Osteocyte (in vitro differentiated cells): Measurements from ENCODE around the gene AWAT1. TPM values are rescaled to one million over a fixed set of nuclear protein-coding genes. Genes with fewer than 3 reads are reported as not detected.

Experiments used
- DNase-seq: peaks from one replicate; pipeline ENCODE4 v3.0.0; 2021; ENCODE audit warnings: mixed read lengths; ENCODE audit not compliant: unreplicated experiment; ENCODE audit errors: extremely low spot score
- H3K27ac Mint-ChIP-seq: one replicate; pipeline ENCODE4 v1.8.0; 2021; ENCODE audit warnings: mild to moderate bottlenecking, mixed read lengths; ENCODE audit not compliant: unreplicated experiment
- H3K27me3 Mint-ChIP-seq: one replicate; pipeline ENCODE4 v1.8.0; 2021; ENCODE audit warnings: mixed read lengths; ENCODE audit not compliant: unreplicated experiment
- H3K36me3 Mint-ChIP-seq: one replicate; pipeline ENCODE4 v1.8.0; 2021; ENCODE audit warnings: mixed read lengths; ENCODE audit not compliant: unreplicated experiment
- H3K4me1 Mint-ChIP-seq: one replicate; pipeline ENCODE4 v1.8.0; 2021; ENCODE audit warnings: mixed read lengths; ENCODE audit not compliant: unreplicated experiment
- H3K4me3 Mint-ChIP-seq: one replicate; pipeline ENCODE4 v1.8.0; 2021; ENCODE audit warnings: mild to moderate bottlenecking, moderate library complexity, mixed read lengths; ENCODE audit not compliant: unreplicated experiment
- H3K9me3 Mint-ChIP-seq: one replicate; pipeline ENCODE4 v1.8.0; 2021; ENCODE audit warnings: mixed read lengths; ENCODE audit not compliant: unreplicated experiment
- CTCF ChIP-seq: fragments of 200-600 bp; sonication (generic); IDR thresholded peaks from 2 replicates; pipeline ENCODE4 v1.5.0; 2021; ENCODE audit warnings: antibody characterized with exemption, mild to moderate bottlenecking, moderate library complexity
- total RNA-seq: library from RNA; stranded (reverse); gene quantifications from 2 replicates; pipeline ENCODE4 v1.2.1, GENCODE V29; 2021

The AWAT1 gene
- total RNA-seq, 1 donor from 2014 or later = not detected

DNA sequence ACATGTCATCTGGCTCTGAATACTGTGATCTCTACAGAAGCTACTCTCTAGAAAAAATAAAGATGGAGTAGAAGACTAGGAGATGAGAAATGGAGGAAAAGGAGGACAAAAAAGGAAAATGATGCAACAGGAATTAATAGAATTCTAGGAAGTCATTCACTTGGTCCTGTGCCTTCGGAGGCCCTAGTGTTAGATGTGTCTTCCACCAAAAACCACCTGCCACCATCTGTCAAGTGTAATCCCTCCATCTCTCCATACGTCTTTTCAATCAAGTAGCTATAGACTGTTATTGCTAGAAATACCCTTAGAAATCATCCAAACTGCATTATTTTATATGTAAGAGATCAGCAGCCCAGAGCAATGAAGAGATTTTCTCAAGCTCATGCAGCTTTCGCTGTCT lies 44.6 kb downstream of the AWAT1 start:
- TF ChIP-seq CTCF = no peak
- H3K4me3 Mint-ChIP-seq = no peak overlapping the region
- H3K9me3 Mint-ChIP-seq = peaks cover 6% of the 10 kb centered on the region
- H3K27me3 Mint-ChIP-seq = no peaks in the 10 kb centered on the region
- H3K27ac Mint-ChIP-seq = no peak overlapping the region
- peaks cover 1% of the 10 kb centered on the region for H3K36me3 Mint-ChIP-seq
- no peak for DNase-seq
- no peaks in the 10 kb centered on the region for H3K4me1 Mint-ChIP-seq

- no peak overlapping the region for H3K27ac Mint-ChIP-seq
- H3K4me1 Mint-ChIP-seq = no peaks in the 10 kb centered on the region
- TF ChIP-seq CTCF = no peak
- no peaks in the 10 kb centered on the region for H3K27me3 Mint-ChIP-seq
- no peak overlapping the region for H3K4me3 Mint-ChIP-seq
- H3K36me3 Mint-ChIP-seq = peaks cover 13% of the 10 kb centered on the region
- peaks cover 6% of the 10 kb centered on the region for H3K9me3 Mint-ChIP-seq
- no peak for DNase-seq
Observed at GRCh38 chrX:70280573-70280972, 46.1 kb downstream of the AWAT1 start.

DNA sequence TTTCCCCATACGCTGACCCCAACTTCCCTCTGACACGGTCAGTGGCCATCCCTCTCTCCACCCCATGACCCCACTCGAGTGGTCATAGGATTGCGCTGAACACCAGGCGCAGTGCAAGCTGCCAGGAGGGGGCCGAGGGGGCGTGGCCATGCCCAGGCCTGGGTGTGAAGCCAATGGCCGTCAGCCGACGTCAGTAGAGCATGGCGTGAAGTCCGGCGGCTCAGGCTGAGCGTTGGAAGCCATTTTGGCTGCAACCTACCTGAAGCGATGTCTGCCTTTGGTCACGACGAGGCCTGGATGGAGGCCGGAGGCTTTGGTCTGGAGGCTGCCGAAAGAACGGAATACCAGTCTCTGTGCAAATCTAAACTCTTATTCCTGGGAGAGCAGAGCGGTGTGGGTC lies 47.5 kb downstream of the AWAT1 start, which contains the start of gene RAB41:
Gene RAB41 (plus strand): TSS at position 222 of the 400 bp plus-strand sequence. CDS start 46 bp downstream, at position 268.
- peaks cover 6% of the 10 kb centered on the region for H3K9me3 Mint-ChIP-seq
- no peak within 1 kb of the TSS for H3K27ac Mint-ChIP-seq
- no peak for DNase-seq
- H3K36me3 Mint-ChIP-seq = peaks cover 13% of the 10 kb centered on the region
- TF ChIP-seq CTCF = no peak
- no peaks in the 10 kb centered on the region for H3K4me1 Mint-ChIP-seq
- H3K4me3 Mint-ChIP-seq = no peak within 1 kb of the TSS
- H3K27me3 Mint-ChIP-seq = no peaks in the 10 kb centered on the region

- Mint-ChIP-seq H3K9me3 (no peaks in the 10 kb centered on the region), H3K36me3 (peaks cover 13% of the 10 kb centered on the region), H3K4me1 (peaks cover 30% of the 10 kb centered on the region), H3K27me3 (no peaks in the 10 kb centered on the region), H3K27ac (peak overlapping the region; percentile 71), H3K4me3 (peak overlapping the region; percentile 91)
- no peak for DNase-seq
- no peak for TF ChIP-seq CTCF
Observed at GRCh38 chrX:70289168-70289792, 54.8 kb downstream of the AWAT1 start.

Other genes with a start within 250 kb of the AWAT1 start
- gene AWAT2, start 184.7 kb upstream of the AWAT1 start, total RNA-seq = not detected in 2 replicates
- not detected in 2 replicates for gene OTUD6A, start 172.2 kb upstream of the AWAT1 start, total RNA-seq
- 49.4 and 51.3 TPM in 2 replicates for gene IGBP1, start 101.2 kb upstream of the AWAT1 start, total RNA-seq
- gene DGAT2L6, start 57.2 kb upstream of the AWAT1 start, total RNA-seq = not detected in 2 replicates
- 0.27 TPM in 1 of 2 replicates, not detected in the other for gene P2RY4, start 25.5 kb downstream of the AWAT1 start, total RNA-seq
- gene ARR3, start 33.7 kb downstream of the AWAT1 start, total RNA-seq = not detected in 2 replicates
- gene RAB41, start 47.5 kb downstream of the AWAT1 start, total RNA-seq = not detected in 2 replicates
- 46.9 and 50.6 TPM in 2 replicates for gene PDZD11, start 55.3 kb downstream of the AWAT1 start, total RNA-seq
- 5.9 and 6.1 TPM in 2 replicates for gene KIF4A, start 55.4 kb downstream of the AWAT1 start, total RNA-seq
- gene GDPD2, start 188.7 kb downstream of the AWAT1 start, total RNA-seq = not detected in 2 replicates
- 9.7 and 12.5 TPM in 2 replicates for gene DLG3, start 210.2 kb downstream of the AWAT1 start, total RNA-seq